Measurements from ENCODE around the gene FADS3. TPM values are rescaled to one million over a fixed set of nuclear protein-coding genes. Genes with fewer than 3 reads are reported as not detected.

The FADS3 gene
- total and polyA plus RNA-seq, 9 of the 15 experiments (the other 6 are each of a cell fraction or from before 2014, with no cell fraction given), result 0.97 to 148 (median 92.7) TPM

DNA sequence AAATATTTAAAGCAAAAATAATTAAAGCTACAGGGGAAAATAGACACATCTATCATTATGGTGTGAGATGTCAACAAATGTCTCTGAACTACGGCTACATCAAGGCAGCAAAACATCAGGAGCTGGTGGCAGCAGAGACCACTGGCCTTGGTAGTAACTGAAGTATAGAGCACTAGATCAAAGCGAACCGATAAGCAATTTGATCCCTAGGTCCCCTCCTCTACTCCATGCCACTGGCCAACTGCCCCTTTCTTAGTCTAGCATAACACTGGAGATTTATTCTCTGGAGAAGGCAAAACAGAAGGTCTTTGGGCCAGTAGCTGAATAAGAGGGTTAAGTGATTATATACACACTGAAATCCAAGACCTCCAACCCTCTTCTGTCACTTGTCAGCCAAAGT lies 39.6 kb upstream of the FADS3 start (continued):
- TF ChIP-seq, protein P1, sequence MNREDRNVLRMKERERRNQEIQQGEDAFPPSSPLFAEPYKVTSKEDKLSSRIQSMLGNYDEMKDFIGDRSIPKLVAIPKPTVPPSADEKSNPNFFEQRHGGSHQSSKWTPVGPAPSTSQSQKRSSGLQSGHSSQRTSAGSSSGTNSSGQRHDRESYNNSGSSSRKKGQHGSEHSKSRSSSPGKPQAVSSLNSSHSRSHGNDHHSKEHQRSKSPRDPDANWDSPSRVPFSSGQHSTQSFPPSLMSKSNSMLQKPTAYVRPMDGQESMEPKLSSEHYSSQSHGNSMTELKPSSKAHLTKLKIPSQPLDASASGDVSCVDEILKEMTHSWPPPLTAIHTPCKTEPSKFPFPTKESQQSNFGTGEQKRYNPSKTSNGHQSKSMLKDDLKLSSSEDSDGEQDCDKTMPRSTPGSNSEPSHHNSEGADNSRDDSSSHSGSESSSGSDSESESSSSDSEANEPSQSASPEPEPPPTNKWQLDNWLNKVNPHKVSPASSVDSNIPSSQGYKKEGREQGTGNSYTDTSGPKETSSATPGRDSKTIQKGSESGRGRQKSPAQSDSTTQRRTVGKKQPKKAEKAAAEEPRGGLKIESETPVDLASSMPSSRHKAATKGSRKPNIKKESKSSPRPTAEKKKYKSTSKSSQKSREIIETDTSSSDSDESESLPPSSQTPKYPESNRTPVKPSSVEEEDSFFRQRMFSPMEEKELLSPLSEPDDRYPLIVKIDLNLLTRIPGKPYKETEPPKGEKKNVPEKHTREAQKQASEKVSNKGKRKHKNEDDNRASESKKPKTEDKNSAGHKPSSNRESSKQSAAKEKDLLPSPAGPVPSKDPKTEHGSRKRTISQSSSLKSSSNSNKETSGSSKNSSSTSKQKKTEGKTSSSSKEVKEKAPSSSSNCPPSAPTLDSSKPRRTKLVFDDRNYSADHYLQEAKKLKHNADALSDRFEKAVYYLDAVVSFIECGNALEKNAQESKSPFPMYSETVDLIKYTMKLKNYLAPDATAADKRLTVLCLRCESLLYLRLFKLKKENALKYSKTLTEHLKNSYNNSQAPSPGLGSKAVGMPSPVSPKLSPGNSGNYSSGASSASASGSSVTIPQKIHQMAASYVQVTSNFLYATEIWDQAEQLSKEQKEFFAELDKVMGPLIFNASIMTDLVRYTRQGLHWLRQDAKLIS (CRISPR knock-in tag; IDR thresholded peaks at IDR 0.05), result no peak

GRCh38 chr11:61928606-61929005 lies 37.3 kb upstream of the FADS3 start:
- Histone ChIP-seq H4K20me1 (replicated peaks; ENCODE audit: control insufficient read depth, insufficient read depth, low read length) (no peaks in the 10 kb centered on the region), H3K4me1 (replicated peaks in 1 of 2; ENCODE audit: control insufficient read depth in 2 of 2, insufficient read depth in 2 of 2, low read length in 2 of 2) (peaks cover under 1 to 8% of the 10 kb centered on the region in 2 experiments; a peak in 4 of 5 replicates), H3K4me2 (ENCODE audit: insufficient read depth, low read length) (no peak overlapping the region), H3K27ac (ENCODE audit: extremely low read depth, low read depth, low read length) (no peak overlapping the region), H3K9ac (ENCODE audit: insufficient read depth in 1 of 2, low read depth in 2 of 2, low read length in 2 of 2) (no peak overlapping the region), H3K4me3 (no peak overlapping the region), H3K79me2 (ENCODE audit: control insufficient read depth, insufficient read depth, low read length) (no peaks in the 10 kb centered on the region), H3K27me3 (ENCODE audit: control insufficient read depth in 2 of 2, insufficient read depth in 2 of 2, low read length in 2 of 2) (no peaks in the 10 kb centered on the region), H3K36me3 (ENCODE audit: control insufficient read depth, insufficient read depth, low read length) (no peaks in the 10 kb centered on the region), H2AFZ (ENCODE audit: low read depth, low read length) (no peak overlapping the region), H3K9me1 (ENCODE audit: control insufficient read depth, insufficient read depth, low read length) (no peaks in the 10 kb centered on the region), H3K9me3 (replicated peaks; ENCODE audit: control insufficient read depth, insufficient read depth, low read depth, low read length) (peaks cover 3% of the 10 kb centered on the region; the same call in 1 of the 2 replicates)
- POLR2A ChIA-PET, result interaction anchor here (0.6 to 1.5 kb wide), 6 partner anchors 10 to 47 kb away, joined by 3 to 5 read pairs (median 4); no protein-coding TSS in a partner anchor
- DNase-seq (ENCODE audit: extremely low read depth in 1 of 4, low spot score in 3 of 4), result no peak
- no peak for ATAC-seq
- TF ChIP-seq, protein P2, sequence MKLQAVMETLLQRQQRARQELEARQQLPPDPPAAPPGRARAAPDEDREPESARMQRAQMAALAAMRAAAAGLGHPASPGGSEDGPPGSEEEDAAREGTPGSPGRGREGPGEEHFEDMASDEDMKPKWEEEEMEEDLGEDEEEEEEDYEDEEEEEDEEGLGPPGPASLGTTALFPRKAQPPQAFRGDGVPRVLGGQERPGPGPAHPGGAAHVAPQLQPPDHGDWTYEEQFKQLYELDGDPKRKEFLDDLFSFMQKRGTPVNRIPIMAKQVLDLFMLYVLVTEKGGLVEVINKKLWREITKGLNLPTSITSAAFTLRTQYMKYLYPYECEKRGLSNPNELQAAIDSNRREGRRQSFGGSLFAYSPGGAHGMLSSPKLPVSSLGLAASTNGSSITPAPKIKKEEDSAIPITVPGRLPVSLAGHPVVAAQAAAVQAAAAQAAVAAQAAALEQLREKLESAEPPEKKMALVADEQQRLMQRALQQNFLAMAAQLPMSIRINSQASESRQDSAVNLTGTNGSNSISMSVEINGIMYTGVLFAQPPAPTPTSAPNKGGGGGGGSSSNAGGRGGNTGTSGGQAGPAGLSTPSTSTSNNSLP (IDR thresholded peaks at IDR 0.05; ENCODE audit: borderline replicate concordance, low read depth, low read length), result no peak
- no peak for TF ChIP-seq EZH2 (IDR thresholded peaks at IDR 0.05; ENCODE audit: borderline replicate concordance, low read depth, low read length)
- TF ChIP-seq, protein P3, sequence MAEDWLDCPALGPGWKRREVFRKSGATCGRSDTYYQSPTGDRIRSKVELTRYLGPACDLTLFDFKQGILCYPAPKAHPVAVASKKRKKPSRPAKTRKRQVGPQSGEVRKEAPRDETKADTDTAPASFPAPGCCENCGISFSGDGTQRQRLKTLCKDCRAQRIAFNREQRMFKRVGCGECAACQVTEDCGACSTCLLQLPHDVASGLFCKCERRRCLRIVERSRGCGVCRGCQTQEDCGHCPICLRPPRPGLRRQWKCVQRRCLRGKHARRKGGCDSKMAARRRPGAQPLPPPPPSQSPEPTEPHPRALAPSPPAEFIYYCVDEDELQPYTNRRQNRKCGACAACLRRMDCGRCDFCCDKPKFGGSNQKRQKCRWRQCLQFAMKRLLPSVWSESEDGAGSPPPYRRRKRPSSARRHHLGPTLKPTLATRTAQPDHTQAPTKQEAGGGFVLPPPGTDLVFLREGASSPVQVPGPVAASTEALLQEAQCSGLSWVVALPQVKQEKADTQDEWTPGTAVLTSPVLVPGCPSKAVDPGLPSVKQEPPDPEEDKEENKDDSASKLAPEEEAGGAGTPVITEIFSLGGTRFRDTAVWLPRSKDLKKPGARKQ (CRISPR knock-in tag; IDR thresholded peaks at IDR 0.05), result no peak
- peak; percentile 27; the same call in 1 of the 2 replicates for TF ChIP-seq CEBPB (tag; IDR thresholded peaks at IDR 0.05)
- TF ChIP-seq MTA1 (IDR thresholded peaks at IDR 0.05; ENCODE audit: borderline replicate concordance), result no peak
- no peak for TF ChIP-seq BMI1 (IDR thresholded peaks at IDR 0.05; ENCODE audit: low read length)
- no peak for FAIRE-seq
- no TSS peak for BruUV-seq (replicated peaks)
- CTCF ChIA-PET (ENCODE audit: low intra/inter-chr PET ratio), result no interaction called here
- intact Hi-C loops (cut with micrococcal nuclease) (no loop called here), in situ Hi-C loops (cut with MboI) (no loop called here)

Measured in K562 (cell line).